Fibroblast of skin of left biceps (primary cell): ENCODE results near the gene MTA2.
A peak's percentile ranks its signal among the peaks of the same experiment; 100 is the strongest.

Source experiments
- DNase-seq, 2 experiments: peaks; one replicate each; pipeline ENCODE4 v3.0.0-alpha.2; 2013; ENCODE audit warnings: low read depth in 2 of 2

Gene MTA2

DNA sequence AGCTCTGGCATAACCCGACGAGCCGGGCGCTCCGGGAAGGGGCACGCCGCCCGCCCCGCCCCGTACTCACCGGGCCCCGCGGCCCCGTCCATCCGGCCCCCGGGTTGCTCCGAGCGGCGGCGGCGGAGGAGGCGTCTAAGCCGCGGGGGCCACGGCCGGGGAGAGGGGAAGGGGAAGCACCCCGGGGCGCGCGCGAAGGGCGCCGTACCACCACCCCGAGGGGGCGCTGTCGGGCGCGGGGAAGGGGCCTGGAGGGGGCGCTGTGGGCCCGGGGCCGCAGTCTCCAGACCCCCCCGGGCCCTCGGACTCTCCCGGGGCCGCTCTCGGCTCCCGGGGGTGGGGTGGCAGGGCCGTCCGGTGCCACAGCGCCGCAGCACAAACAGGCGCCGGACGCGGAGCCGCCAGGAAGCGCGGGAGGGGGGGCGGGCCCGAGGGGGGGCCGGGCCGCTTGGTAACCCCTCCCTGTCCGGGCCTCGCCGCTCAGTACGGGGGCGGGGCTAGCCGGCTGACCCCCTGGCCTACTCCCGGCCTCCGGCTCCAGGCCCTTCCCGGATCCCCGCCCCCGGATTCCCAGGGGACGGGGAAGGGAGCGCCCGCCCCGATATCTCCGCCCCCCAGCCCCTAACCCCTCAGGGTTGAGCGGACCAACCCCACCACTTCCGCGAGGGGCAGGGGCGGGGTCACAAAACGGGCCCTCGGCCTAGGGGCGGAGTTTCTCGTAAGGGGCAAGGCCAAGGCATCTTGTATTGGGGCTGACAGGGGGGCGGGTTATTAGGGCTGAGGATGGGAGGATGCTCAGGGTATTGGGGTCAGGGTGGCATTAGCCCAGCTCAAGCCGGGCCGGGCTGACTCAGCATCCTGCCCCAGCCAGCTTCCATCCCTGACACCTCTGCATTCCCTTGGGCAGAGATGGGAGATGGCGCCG, 11.0 kb upstream of the MTA2 start, which contains the start of the genes EML3 and ROM1:
Gene EML3 (minus strand): TSS at position 410 of the 925 bp plus-strand sequence. CDS start 318 bp downstream, at position 92.
Gene ROM1 (plus strand): TSS at position 892 of the 925 bp plus-strand sequence. CDS start 25 bp downstream, at position 917.
- peak; percentile 38 to 49 for DNase-seq

DNA sequence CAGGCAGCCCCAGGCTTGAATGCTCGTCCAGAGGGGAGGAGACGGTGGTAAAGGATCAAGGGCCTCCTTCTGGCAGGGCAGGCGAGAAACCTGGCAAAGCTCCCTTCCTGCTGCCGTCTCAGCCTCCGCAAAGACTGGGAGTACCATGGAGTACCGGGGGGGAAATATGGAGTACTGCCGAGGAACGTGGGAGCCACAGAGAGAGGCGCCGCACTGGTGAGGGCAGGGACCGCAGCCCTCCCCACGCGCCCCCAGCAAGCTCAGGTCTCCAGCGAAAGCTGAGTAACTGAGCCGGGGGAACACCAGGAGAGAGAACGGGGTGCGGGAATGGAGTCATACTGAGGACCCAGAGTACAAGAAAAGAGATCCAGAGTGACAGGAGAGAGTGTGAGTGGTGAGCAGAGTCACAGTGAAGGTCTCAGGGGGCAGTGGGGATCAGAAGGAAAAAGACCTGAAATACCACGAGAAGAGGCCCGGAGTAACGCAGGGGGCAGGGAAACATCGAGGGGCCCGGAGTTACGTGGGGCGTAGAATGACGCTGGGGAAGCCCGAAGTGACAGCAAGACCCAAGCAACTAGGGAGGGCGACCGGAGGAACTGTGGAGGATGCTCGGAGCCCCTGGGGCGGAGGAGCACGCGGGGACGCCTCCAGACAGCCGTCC, 10.2 kb upstream of the MTA2 start:
- no peak for DNase-seq

DNA sequence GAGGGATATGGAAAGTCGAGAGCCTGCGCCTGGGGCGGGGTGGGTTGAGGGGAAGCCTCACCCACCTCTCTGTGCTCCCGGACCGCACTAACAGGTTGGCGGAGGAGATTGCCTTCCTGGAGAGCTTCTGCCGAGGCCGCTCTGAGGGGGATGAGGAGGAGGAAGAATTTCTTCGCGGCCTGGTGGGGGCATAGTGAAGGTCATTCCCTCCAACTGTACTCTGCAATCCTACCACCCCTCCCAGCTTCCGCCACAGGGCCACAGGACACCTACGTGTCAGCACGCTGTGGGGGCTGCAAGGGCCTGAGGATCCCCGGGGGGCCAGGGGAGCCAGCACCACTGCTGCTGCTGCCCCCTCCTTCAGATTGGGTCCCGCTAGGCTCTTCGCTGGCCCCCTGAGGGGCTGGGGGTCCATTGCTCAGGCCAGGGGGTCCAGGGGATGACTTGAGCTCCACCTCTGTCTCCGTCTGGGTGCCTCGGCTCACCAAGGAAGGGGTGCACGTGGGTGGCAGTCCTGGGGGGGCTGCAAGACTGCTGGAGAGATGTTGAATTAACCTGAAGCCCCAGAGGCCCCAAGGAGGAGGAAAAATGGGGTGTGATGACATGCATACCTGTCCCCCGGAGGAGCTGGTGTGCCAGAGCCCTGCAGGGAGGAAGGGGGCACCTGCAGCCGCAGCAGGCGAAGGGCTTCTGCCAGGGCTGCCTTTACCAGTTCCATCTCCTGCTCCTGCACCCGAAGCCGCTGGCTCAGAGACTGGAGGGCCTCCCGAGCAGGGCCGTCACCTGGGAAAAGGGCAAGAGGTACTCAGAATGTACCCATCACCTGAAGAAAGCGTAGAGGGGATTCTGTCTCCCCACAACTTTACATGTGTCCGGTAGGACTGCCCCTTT, 9.4 kb upstream of the MTA2 start:
- DNase-seq, result no peak

GRCh38 chr11:62610403-62610802, 8.7 kb upstream of the MTA2 start:
- no peak for DNase-seq

GRCh38 chr11:62608776-62609175, 7.1 kb upstream of the MTA2 start:
- no peak for DNase-seq

GRCh38 chr11:62607714-62608113, 6.0 kb upstream of the MTA2 start:
- DNase-seq, result no peak

DNA sequence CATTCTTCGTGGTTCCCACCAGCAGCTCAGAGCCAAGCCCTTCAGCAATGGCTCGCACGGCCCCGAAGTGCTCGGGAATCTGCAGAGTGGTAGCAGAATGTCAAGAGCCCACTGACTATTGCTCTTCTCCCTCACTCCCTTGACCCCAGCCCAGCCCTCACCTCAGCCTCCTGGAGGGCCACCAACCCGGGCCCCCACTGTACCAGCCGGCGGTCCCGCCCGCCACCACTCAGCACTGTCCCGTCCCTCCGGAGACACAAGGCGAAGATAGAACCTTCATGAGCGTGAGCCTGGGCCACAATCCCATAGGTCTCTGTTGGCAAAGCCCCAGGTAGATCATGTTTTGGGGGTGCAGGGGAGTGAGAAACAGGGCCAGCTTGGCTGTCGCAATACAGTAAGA, 4.2 kb upstream of the MTA2 start:
- no peak for DNase-seq

DNA sequence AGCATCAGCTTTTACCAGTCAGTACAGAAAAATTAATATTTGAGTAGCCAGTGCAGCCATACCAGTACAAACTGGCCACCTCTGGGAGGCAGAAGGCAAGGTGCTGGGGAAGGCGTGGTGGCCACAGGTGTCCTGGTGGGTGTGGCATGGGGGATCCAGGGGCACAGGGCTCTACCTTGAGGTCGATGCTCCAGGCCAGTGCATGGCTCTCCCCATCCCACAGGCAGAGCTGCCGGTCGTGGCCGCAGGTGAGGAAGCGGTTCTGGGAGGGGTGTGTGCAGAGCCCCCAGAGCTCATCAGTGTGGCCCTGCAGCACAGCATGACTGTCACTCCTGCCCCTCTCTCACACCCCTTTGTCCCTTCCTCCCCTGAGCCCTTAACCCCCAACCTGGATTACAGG, 3.8 kb upstream of the MTA2 start:
- no peak for DNase-seq

- no peak for DNase-seq
These were observed 2.9 kb upstream of the MTA2 start for GRCh38 chr11:62604460-62605120.

DNA sequence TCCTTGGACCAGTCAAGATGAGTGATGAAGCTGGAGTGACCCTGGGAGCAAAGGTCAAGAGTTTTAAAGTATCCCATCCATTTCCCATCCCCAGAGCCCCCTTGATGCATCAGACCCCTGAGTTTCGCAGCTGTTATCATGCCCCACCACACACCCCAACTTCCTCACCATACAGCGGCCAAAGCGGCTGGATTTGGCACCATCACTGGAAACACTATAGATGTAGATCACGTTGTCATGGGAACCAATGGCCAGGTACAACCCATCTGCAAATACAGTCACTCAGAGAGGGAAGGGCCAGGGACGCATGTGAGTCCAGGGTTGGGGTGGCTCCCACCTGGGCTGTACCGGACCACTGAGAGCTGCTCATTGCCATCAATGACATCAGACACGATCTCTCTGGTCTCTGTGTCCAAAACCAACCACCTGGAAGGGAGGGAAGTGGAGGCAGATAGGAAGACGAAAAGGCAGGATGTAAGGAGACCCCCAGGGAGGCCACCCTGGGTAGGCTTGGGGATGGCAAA, 2.2 kb upstream of the MTA2 start:
- DNase-seq, result no peak

- DNase-seq, result no peak
These were observed 1.4 kb upstream of the MTA2 start for GRCh38 chr11:62603072-62603408.

GRCh38 chr11:62602141-62603071, 741 bp upstream of the MTA2 start:
- DNase-seq, result peak in 1 of 2 experiments; percentile 20

- no peak for DNase-seq
These were observed 618 bp downstream of the MTA2 start for GRCh38 chr11:62601122-62601371.

GRCh38 chr11:62600367-62601121, 1.1 kb downstream of the MTA2 start:
- no peak for DNase-seq

DNA sequence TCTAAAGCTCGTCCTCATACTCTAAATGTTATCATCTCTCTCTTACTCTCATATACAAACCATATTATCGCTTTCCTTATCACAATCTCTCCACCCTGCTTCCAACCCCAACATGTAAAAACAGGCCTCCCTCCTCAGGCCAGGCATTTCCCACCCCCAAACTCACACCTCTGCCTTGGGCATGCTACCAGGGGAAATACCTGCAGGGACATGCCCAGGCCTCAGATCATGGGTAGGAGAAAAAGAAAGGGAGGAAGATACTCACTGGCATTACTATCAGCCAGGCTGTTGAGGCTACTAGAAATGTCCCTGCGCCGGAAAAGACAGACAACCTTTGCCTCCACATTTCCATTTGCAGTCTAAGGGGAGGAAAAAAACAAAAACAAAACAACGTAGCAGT, 1.8 kb downstream of the MTA2 start:
- no peak for DNase-seq

DNA sequence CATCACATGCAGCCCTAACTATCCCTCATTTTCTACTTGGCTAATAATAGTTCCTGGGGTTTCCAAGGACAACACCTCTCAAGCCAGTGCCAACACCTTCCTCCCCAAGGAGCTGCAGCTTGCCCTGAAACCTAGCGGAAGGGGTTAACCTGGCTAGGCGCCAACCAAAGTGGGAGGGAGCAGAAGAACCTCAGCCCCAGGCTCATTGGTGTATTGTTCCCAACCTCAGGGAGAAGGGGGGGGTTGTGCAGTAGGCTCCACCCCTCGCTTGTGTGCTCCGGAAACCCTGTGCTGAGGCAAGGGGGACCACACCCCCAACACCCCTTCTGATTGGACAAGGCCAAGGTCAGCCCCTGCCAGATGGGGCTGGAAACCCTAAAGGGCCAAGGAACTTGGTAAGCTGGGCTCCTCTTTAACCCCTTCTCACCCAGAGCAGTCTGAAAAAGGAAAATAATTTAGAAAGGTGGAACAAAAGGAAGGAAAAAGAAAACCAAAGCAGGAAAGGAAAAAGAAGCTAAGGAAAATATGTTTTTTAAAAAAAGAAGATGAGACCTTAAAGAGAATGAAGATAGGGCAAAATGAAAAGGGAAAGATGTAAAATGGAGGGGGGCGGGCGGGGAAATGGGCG, 2.5 kb downstream of the MTA2 start:
- DNase-seq, result peak; percentile 96 to 97

GRCh38 chr11:62595124-62595523, 6.5 kb downstream of the MTA2 start:
- no peak for DNase-seq

DNA sequence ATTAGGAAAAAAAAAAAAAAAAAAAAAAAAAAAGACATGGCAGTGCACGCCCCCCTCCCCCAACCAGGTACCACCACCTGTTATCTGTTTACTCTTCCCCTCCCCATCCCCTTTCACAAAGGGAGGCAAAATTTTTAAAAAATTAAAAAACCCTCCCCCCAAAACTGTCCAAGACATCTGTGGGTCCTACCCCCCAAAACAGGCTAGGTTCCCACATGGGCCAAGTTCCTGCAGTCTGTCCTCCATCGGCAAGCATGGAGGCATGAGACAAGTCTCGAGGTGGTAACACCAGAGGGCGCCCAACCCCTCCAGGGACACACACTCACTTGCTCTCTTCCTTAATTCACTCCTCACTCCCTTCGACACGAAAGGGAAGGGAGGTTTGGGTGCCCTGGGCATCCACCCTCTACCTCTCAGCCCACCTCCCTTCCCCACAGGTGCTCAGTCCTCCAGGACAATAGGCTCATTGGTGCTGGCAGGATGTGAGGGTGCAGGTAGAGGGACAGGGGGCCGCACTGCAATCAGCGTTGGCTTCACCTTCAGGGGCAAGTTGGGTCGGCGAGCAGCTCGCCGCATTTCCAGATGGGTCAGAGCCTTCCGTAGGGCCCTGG, 8.1 kb downstream of the MTA2 start:
- peak in 1 of 2 experiments; percentile 35 for DNase-seq

GRCh38 chr11:62592989-62593421, 8.7 kb downstream of the MTA2 start:
- no peak for DNase-seq
